ENCODE measurements around the gene PLEKHA7.

- no peak for TF ChIP-seq MAFK (conservative IDR thresholded peaks at IDR 0.05 in 1 of 2, IDR thresholded peaks at IDR 0.05 in 1 of 2; ENCODE audit: low read length in 2 of 2)
- TF ChIP-seq HNRNPL (IDR thresholded peaks at IDR 0.05; ENCODE audit: low read depth, low read length), result no peak
- TF ChIP-seq SP2 (CRISPR knock-in tag; IDR thresholded peaks at IDR 0.05), result no peak
- no peak for TF ChIP-seq ZNF274 (CRISPR knock-in tag; IDR thresholded peaks at IDR 0.05)
- no peak for TF ChIP-seq ZNF749 (CRISPR knock-in tag; IDR thresholded peaks at IDR 0.05; ENCODE audit: borderline replicate concordance)
- no peak for TF ChIP-seq MYC (CRISPR knock-in tag; IDR thresholded peaks at IDR 0.05; ENCODE audit: borderline replicate concordance)
- no peak for TF ChIP-seq CHD4 (IDR thresholded peaks at IDR 0.05; ENCODE audit: borderline replicate concordance, low read length)
Measured at GRCh38 chr11:17026487-17027082, 12.4 kb upstream of the PLEKHA7 start.
